ENCODE results near the gene SH3BGRL2.

GRCh38 chr6:79676785-79677736 is 45.9 kb downstream of the SH3BGRL2 start:
- TF ChIP-seq CTCF (IDR thresholded peaks at IDR 0.05) (no peak), USF1 (CRISPR knock-in tag; IDR thresholded peaks at IDR 0.05) (no peak)
